Fibroblast of peridontal ligament (primary cell): Measurements from ENCODE around the gene NNAT.
"Not testable (repeated sequence)": the region's sequence is repeated elsewhere in the genome, so short reads cannot be mapped to it uniquely, and the experiment has no call there.

Experiments
- DNase-seq: peaks from one replicate; pipeline ENCODE4 v3.0.0-alpha.2; 2010; ENCODE audit errors: extremely low read depth

NNAT gene

GRCh38 chr20:37521061-37521771 is at the start of gene NNAT:
TSS of gene NNAT (plus strand) at chr20:37521250. CDS start at chr20:37521332, 82 bp downstream.
- DNase-seq = no peak

DNA sequence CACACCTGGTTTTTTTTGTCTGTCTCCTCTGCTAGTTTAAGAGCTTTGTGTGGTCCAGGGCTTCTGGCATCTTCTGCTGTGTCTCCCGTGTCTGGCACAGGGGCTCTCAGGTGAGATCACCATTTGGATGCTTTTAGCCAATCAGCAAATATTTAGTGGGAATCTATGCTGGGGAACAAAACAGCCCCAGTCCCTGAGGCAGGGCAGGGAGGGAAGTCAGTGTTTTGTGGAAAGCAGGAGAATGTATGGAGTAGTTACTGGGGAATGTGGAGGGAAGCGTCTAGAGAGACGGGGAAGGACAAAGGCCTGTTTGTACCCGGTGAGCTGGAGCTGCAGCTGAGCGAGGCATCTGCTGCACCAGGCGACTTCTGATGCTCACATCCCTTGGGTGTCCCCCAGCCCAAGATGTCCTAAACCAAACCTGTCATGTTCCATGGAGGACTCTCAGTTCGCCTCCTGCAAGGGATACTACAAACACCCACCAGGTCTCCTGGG is 49.3 kb upstream of the NNAT start:
- no peak for DNase-seq

- DNase-seq = not testable (repeated sequence)
These were observed 48.6 kb upstream of the NNAT start for GRCh38 chr20:37472435-37472834.

- no peak for DNase-seq
These were observed 47.6 kb upstream of the NNAT start for GRCh38 chr20:37473249-37474000.

DNA sequence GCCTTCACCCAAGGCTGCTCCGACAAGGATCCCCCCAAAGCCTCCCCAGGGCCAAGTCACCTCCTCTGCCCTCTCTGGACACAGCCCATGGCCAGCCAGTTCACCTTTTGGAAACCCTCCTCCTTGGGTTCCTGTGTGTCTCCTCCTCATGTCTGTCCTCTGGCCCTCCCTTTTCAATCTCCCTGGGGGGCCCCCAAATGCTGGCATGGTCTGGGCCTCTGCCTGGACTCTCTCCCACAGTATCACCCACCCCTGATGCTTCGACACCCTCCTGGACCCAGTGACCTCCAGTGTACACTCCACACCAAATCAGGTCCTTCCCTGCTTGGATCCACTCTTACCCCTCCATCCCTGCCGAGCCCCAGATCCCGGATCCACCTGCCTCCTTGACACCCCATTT is 46.7 kb upstream of the NNAT start:
- no peak for DNase-seq

- DNase-seq = no peak
These were observed 45.8 kb upstream of the NNAT start for GRCh38 chr20:37475252-37475651.

GRCh38 chr20:37477041-37477440 is 44.0 kb upstream of the NNAT start:
- no peak for DNase-seq

DNA sequence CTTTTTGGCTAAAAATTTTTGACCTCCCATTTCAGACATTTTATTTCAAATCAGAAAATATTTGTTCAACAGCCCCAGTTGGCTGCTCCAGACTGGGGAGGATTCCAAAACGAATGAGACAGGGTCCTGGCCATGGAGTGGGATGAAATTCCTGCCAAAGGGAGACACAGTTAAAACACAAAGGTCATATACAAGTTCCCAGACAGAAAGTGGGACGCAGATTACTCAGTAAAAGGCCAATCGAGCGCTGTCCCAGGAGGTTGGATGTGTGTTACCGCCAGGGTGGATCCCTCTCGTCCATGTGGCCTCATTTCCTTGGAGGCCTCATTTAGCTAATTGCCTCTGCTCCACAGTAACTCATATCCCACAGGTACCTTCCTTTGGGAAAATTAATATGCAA is 41.8 kb upstream of the NNAT start:
- DNase-seq = no peak

- no peak for DNase-seq
These were observed 40.9 kb upstream of the NNAT start for GRCh38 chr20:37479925-37480691.

DNA sequence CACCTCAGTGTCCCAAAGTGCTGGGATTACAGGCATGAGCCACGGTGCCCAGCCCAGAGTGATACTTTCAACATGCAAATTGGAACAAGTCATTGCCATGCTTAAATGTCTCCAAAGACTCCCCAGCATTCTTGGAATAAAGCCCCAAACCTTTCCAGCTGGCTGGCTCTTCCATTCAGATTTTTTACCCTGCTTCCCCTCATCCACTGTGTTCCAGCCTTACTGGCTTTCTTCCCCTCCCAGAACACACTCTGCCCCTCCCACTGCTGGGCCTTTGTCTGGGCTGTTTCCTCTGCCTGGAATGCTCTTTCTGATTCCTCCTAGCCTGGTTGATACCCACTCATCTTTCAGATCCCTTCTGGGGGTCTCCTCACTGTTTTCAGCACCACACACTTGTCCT is 40.1 kb upstream of the NNAT start:
- DNase-seq = peak; percentile 12

GRCh38 chr20:37481610-37482009 is 39.4 kb upstream of the NNAT start:
- DNase-seq = no peak

GRCh38 chr20:37484331-37484730 is 36.7 kb upstream of the NNAT start:
- DNase-seq = no peak

DNA sequence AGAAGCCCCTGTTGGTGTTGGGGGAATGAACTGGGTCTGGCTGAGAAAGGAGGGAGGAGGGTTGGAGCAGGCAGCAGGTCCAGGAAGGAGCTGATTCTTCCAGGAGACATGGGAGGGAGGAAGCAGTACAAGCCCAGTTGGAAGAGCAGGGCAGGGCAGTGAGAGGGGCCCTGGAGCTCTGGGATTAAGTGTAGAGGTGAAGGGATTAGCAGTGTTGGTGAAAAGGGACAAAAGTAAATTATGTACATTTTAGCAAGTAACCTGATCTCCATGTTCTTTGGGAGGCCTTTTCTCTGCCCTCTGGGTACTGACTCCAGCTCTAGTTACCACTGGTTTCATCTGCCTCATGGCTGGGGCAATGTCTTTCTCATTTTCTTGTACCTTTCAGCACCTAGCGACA is 34.8 kb upstream of the NNAT start:
- DNase-seq = not testable (repeated sequence)

DNA sequence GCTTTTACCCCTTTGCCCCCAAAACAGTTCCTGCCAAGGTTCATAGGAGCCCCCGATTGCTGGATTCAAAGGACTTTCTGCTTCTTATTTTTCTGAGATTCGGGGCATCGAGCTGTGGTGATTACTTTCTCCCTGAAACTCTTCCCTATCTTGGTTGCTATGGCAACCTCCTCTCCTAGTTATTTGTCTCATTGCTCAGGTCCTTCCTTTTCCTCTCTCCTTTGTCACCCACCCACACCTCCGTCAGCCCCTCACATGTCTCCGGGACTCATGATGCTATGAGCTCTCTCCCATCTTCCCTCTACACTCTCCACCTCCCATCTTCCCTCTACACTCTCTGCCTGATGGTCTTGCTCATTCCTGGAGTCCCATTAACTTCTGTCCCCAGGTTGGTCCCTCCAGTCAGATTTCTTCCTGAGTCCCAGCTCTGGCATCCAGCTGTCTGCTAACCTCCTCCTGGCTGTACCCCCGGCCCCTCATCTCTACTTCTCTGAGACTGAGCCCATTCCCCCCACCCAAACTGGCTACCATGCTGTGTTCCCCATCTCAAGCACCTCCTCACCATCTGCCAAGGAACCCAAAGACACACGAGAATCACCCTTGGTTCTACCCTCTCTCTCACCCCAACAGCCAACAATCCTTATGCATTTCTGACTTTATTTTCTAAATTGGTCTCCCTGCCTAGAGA is 30.2 kb upstream of the NNAT start:
- no peak for DNase-seq

DNA sequence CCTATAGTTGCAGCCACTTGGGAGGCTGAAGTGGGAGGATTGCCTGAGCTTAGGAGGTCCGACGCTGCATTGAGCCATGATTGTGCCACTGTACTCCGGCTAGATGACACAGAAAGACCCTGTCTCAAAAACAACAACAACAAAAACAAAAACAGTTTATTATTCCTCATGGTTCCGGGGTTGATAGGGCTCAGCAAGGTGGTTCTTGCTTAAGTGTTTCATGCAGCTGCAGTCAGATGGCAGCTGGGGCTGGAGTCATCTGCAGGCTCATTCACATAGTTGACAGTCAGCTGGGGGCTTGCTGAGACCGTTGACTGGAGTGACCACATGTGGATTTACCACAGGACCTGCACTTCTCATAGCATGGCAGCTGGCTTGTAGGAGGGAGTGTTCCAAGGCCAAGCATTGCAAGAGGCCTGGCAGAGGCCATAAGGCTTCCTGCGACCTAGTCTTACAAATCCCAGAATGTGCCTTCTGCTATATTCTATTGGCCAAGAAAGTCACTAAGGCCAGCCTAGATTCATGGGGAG is 28.9 kb upstream of the NNAT start:
- DNase-seq = no peak

- no peak for DNase-seq
These were observed 28.1 kb upstream of the NNAT start for GRCh38 chr20:37492945-37493344.

GRCh38 chr20:37494301-37494700 is 26.7 kb upstream of the NNAT start:
- no peak for DNase-seq

- no peak for DNase-seq
These were observed 26.3 kb upstream of the NNAT start for GRCh38 chr20:37494796-37495195.

- DNase-seq = peak; percentile 10
These were observed 22.9 kb upstream of the NNAT start for GRCh38 chr20:37498066-37498665.

DNA sequence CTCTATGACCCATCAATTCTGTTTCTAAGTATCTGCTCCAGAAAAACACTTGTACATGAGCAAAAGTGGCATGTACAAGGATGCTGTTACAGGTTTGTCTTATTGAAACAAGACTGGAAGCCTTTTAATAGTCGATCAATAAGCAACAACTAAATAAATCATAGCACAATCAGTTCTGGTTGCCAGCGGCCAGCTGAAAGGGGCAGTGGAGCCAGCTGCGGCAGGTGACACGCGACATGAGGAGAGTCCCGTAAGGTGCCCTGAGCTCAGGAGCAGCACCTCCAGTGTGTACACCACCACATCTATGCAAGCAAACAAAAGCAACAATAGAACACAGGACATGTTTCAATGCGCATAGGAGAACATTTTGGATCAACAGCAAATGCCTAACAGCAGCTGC is 20.7 kb upstream of the NNAT start:
- DNase-seq = no peak

- no peak for DNase-seq
These were observed 19.1 kb upstream of the NNAT start for GRCh38 chr20:37501940-37502339.
